ENCODE data around the gene PCBP4. TPM values are rescaled to one million over a fixed set of nuclear protein-coding genes. Genes with fewer than 3 reads are reported as not detected.

The PCBP4 gene
- polyA plus RNA-seq, 3 donors = 0.09 to 1.3 (median 0.22) TPM

DNA sequence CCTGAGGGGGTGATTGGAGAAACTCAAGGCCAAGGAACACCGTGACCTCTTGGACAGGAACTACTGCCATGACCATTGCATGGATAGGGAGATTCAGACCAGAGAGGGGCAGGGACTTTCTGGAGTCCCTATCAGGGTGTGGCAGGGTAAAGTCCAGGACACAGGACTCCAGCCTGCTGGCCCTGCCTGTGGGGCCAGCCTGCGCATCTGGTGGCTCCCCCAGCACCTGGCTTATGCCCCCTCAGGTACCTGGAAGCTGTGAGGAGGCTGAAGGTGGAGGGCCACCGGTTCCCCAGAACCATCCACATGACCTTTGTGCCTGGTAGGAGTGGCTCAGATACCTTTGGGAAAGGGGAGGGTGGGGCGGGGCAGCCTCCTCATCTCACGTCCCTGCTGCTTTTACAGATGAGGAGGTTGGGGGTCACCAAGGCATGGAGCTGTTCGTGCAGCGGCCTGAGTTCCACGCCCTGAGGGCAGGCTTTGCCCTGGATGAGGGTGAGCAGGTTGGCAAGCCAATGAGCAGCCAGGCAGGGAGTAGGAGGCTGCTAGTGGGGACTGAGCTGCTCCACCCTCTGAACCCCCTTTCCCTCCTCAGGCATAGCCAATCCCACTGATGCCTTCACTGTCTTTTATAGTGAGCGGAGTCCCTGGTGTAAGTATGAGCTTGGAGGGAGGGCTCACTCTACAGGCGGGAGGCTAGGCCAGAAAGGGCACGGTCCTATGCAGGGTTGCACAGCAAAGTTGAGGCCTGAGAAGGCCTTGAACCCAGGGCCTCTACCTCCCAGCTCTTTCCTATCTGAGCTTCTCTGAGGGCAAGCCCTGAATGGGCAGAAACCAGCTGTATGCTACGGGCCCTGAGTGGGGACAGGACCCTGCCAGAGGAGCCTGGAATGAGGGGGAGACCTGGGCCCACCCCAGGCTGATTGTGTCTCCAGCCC is 19.0 kb upstream of the PCBP4 start:
- DNase-seq = no peak
- intact Hi-C loops (cut with micrococcal nuclease) = no loop called here
- peaks cover 19 to 25% of the 10 kb centered on the region in 2 donors for H3K4me1 ChIP-seq (ENCODE audit: control insufficient read depth in 1 of 2, insufficient read depth in 2 of 2, low read length in 2 of 2)
- peaks cover 3 to 4% of the 10 kb centered on the region in 2 donors for H3K36me3 Mint-ChIP-seq
- TF ChIP-seq, protein P1, sequence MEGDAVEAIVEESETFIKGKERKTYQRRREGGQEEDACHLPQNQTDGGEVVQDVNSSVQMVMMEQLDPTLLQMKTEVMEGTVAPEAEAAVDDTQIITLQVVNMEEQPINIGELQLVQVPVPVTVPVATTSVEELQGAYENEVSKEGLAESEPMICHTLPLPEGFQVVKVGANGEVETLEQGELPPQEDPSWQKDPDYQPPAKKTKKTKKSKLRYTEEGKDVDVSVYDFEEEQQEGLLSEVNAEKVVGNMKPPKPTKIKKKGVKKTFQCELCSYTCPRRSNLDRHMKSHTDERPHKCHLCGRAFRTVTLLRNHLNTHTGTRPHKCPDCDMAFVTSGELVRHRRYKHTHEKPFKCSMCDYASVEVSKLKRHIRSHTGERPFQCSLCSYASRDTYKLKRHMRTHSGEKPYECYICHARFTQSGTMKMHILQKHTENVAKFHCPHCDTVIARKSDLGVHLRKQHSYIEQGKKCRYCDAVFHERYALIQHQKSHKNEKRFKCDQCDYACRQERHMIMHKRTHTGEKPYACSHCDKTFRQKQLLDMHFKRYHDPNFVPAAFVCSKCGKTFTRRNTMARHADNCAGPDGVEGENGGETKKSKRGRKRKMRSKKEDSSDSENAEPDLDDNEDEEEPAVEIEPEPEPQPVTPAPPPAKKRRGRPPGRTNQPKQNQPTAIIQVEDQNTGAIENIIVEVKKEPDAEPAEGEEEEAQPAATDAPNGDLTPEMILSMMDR (IDR thresholded peaks at IDR 0.05) = no peak
- H4K20me1 ChIP-seq (ENCODE audit: insufficient read depth, low read length) = peaks cover 2% of the 10 kb centered on the region
- no peak overlapping the region for H3K27ac ChIP-seq (ENCODE audit: low read depth in 1 of 2, low read length in 2 of 2)
- no peak overlapping the region for H3K4me3 Mint-ChIP-seq
- 100% methylated on average over 2 of the region's 12 CpGs for WGBS (ENCODE audit: insufficient coverage)
- H3K9me3 Mint-ChIP-seq = peaks cover 0 to 2% (median 0%) of the 10 kb centered on the region in 7 donors
- H3K79me2 ChIP-seq (ENCODE audit: insufficient read depth, low read length) = peaks cover 1% of the 10 kb centered on the region
- peaks cover 0 to 3% (median 0%) of the 10 kb centered on the region in 3 donors for H3K27me3 Mint-ChIP-seq (ENCODE audit: low read depth in 3 of 3)
- no peak overlapping the region for H3K4me2 ChIP-seq (replicated peaks; ENCODE audit: extremely low read depth, low read length, poor library complexity, severe bottlenecking)
- H3K4me3 ChIP-seq (replicated peaks in 1 of 3; ENCODE audit: low read depth in 2 of 3, low read length in 3 of 3) = no peak overlapping the region
- H2AFZ ChIP-seq (ENCODE audit: insufficient read depth, low read depth, low read length, poor library complexity, severe bottlenecking) = no peak overlapping the region
- H3K9ac ChIP-seq (ENCODE audit: insufficient read depth, low read length, poor library complexity, severe bottlenecking) = no peak overlapping the region
- peak overlapping the region in 2 of 7 donors; percentile 40 to 73 for H3K27ac Mint-ChIP-seq
- peaks cover 20% of the 10 kb centered on the region for H3K4me1 Mint-ChIP-seq
- no peaks in the 10 kb centered on the region for H3K9me3 ChIP-seq (replicated peaks in 1 of 2; ENCODE audit: control insufficient read depth in 1 of 2, insufficient read depth in 1 of 2, low read length in 2 of 2)
- H3K36me3 ChIP-seq (replicated peaks in 1 of 2; ENCODE audit: control insufficient read depth in 1 of 2, insufficient read depth in 2 of 2, low read length in 2 of 2) = peaks cover under 1 to 1% of the 10 kb centered on the region in 2 donors
- no peaks in the 10 kb centered on the region for H3K27me3 ChIP-seq (ENCODE audit: control insufficient read depth in 2 of 2, insufficient read depth in 2 of 2, low read length in 2 of 2)

DNA sequence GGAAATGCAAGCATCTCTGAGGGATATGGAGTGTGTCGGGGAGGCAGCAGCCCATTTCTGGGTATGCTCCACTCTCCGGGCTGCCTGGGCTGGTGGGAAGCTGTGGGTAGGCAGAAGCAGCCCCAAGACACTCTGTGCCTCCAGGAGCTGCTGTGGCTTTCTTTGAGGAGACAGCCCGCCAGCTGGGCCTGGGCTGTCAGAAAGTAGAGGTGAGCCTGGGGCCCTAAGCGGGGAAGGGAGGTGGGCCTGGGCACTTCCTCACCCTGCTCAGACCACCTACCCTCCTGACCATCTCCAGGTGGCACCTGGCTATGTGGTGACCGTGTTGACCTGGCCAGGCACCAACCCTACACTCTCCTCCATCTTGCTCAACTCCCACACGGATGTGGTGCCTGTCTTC is 17.8 kb upstream of the PCBP4 start:
- Histone ChIP-seq H3K9ac (ENCODE audit: insufficient read depth, low read length, poor library complexity, severe bottlenecking) (no peak overlapping the region), H3K4me1 (ENCODE audit: control insufficient read depth in 1 of 2, insufficient read depth in 2 of 2, low read length in 2 of 2) (peaks cover 19 to 25% of the 10 kb centered on the region in 2 donors), H3K9me3 (replicated peaks in 1 of 2; ENCODE audit: control insufficient read depth in 1 of 2, insufficient read depth in 1 of 2, low read length in 2 of 2) (no peaks in the 10 kb centered on the region), H3K36me3 (replicated peaks in 1 of 2; ENCODE audit: control insufficient read depth in 1 of 2, insufficient read depth in 2 of 2, low read length in 2 of 2) (no peaks in the 10 kb centered on the region), H4K20me1 (ENCODE audit: insufficient read depth, low read length) (no peaks in the 10 kb centered on the region), H2AFZ (ENCODE audit: insufficient read depth, low read depth, low read length, poor library complexity, severe bottlenecking) (no peak overlapping the region), H3K27ac (ENCODE audit: low read depth in 1 of 2, low read length in 2 of 2) (no peak overlapping the region), H3K79me2 (ENCODE audit: insufficient read depth, low read length) (peaks cover 5% of the 10 kb centered on the region), H3K4me2 (replicated peaks; ENCODE audit: extremely low read depth, low read length, poor library complexity, severe bottlenecking) (no peak overlapping the region), H3K4me3 (replicated peaks in 1 of 3; ENCODE audit: low read depth in 2 of 3, low read length in 3 of 3) (no peak overlapping the region), H3K27me3 (ENCODE audit: control insufficient read depth in 2 of 2, insufficient read depth in 2 of 2, low read length in 2 of 2) (no peaks in the 10 kb centered on the region)
- peaks cover 25% of the 10 kb centered on the region for H3K4me1 Mint-ChIP-seq
- intact Hi-C loops (cut with micrococcal nuclease) = no loop called here
- H3K27ac Mint-ChIP-seq = no peak overlapping the region
- peaks cover 0 to 2% (median 0%) of the 10 kb centered on the region in 7 donors for H3K9me3 Mint-ChIP-seq
- H3K36me3 Mint-ChIP-seq = peaks cover 0 to 7% of the 10 kb centered on the region in 2 donors
- DNase-seq = no peak
- WGBS (ENCODE audit: insufficient coverage) = 100% methylated on average over 1 of the region's 6 CpGs
- H3K27me3 Mint-ChIP-seq (ENCODE audit: low read depth in 3 of 3) = peaks cover 0 to 4% (median 0%) of the 10 kb centered on the region in 3 donors
- TF ChIP-seq, protein P1 (IDR thresholded peaks at IDR 0.05) = no peak
- no peak overlapping the region for H3K4me3 Mint-ChIP-seq

Data from CD14-positive monocyte (primary cell).